Measurements from ENCODE around the gene TMEM202. TPM values are rescaled to one million over a fixed set of nuclear protein-coding genes. Genes with fewer than 3 reads are reported as not detected.

The TMEM202 gene
- total and polyA plus RNA-seq, 2 of the 13 experiments (the other 11 are each of a cell fraction or from before 2014, with no cell fraction given), result not detected

DNA sequence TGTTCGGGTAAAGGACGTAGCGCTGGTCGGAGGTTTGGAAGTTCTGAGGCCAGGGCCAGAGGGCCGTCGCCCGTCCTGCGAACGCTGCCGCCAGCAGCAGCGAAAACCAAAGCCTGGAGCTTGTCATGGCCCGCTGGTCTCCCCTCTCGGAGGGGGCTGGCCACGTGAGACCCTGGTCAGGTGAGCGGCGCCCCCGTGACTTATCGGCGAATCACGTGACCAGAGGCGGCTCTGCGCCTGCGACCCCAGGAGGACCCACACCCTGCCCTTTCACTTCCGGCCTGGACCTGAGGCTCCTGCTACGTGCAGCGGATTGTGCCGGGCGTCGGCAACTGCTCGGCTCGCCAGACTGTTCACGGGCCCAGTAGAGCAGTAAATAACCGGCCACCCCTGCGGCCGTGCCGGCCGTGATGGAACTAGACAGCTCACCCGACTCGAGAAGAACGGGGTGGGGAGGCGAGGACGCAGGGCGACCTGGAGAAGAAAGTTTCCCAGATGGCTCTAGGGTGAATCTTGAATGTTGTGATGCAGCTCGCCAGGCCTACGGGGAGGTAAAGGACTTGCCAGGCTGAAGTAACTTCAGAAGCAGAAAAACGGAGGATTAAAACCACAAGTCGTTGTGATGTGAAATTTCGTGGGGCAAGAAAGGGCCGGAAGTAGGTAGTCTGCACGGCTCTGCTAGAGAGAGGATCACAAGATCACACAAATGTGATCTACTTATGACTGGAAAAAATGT lies 22.1 kb upstream of the TMEM202 start, which contains the start of gene HEXA (continued):
- TF ChIP-seq TEF (CRISPR knock-in tag; IDR thresholded peaks at IDR 0.05), result peak; percentile 74; the same call in 1 of the 2 replicates
- peak; percentile 84 for TF ChIP-seq HOXA5 (CRISPR knock-in tag; IDR thresholded peaks at IDR 0.05)
- TF ChIP-seq ZGPAT (CRISPR knock-in tag; IDR thresholded peaks at IDR 0.05), result peak; percentile 95; the same call in 1 of the 2 replicates
- TF ChIP-seq ZBTB38 (CRISPR knock-in tag; IDR thresholded peaks at IDR 0.05), result peak; percentile 87
- 0 out of 2 replicates have a peak, but pooled peaks have one; percentile 68 for TF ChIP-seq ZNF232 (CRISPR knock-in tag; IDR thresholded peaks at IDR 0.05; ENCODE audit: borderline replicate concordance)
- TF ChIP-seq DPF2 (CRISPR knock-in tag; IDR thresholded peaks at IDR 0.05; ENCODE audit: borderline replicate concordance, low read depth), result no peak
- TF ChIP-seq HES4 (CRISPR knock-in tag; IDR thresholded peaks at IDR 0.05; ENCODE audit: borderline replicate concordance), result peak; percentile 19; the same call in 1 of the 2 replicates
- TF ChIP-seq ZNF564 (CRISPR knock-in tag; IDR thresholded peaks at IDR 0.05), result peak; percentile 89
- TF ChIP-seq ZNF562 (CRISPR knock-in tag; IDR thresholded peaks at IDR 0.05; ENCODE audit: borderline replicate concordance), result no peak
- no peak for TF ChIP-seq ZNF260 (CRISPR knock-in tag; IDR thresholded peaks at IDR 0.05; ENCODE audit: borderline replicate concordance, low read depth)
- peak; percentile 86 for TF ChIP-seq GATA4 (IDR thresholded peaks at IDR 0.05; ENCODE audit: borderline replicate concordance, low read depth)
- TF ChIP-seq ZNF816 (CRISPR knock-in tag; IDR thresholded peaks at IDR 0.05; ENCODE audit: borderline replicate concordance), result no peak; the same call in 1 of the 2 replicates
- peak; percentile 51; the same call in 1 of the 2 replicates for TF ChIP-seq ZNF263 (CRISPR knock-in tag; IDR thresholded peaks at IDR 0.05)
- 0 out of 2 replicates have a peak, but pooled peaks have one; percentile 21 for TF ChIP-seq NR1H2 (CRISPR knock-in tag; IDR thresholded peaks at IDR 0.05; ENCODE audit: borderline replicate concordance, low read depth)
- TF ChIP-seq ZIK1 (CRISPR knock-in tag; IDR thresholded peaks at IDR 0.05; ENCODE audit: borderline replicate concordance, low read depth), result peak; percentile 80; the same call in 1 of the 2 replicates
- TF ChIP-seq GATAD2A (CRISPR knock-in tag; IDR thresholded peaks at IDR 0.05), result peak; percentile 76
- TF ChIP-seq, protein P1, sequence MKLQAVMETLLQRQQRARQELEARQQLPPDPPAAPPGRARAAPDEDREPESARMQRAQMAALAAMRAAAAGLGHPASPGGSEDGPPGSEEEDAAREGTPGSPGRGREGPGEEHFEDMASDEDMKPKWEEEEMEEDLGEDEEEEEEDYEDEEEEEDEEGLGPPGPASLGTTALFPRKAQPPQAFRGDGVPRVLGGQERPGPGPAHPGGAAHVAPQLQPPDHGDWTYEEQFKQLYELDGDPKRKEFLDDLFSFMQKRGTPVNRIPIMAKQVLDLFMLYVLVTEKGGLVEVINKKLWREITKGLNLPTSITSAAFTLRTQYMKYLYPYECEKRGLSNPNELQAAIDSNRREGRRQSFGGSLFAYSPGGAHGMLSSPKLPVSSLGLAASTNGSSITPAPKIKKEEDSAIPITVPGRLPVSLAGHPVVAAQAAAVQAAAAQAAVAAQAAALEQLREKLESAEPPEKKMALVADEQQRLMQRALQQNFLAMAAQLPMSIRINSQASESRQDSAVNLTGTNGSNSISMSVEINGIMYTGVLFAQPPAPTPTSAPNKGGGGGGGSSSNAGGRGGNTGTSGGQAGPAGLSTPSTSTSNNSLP (IDR thresholded peaks at IDR 0.05; ENCODE audit: low read depth, low read length), result no peak
- TF ChIP-seq ZNF501 (CRISPR knock-in tag; IDR thresholded peaks at IDR 0.05), result peak; percentile 94
- TF ChIP-seq RORA (CRISPR knock-in tag; IDR thresholded peaks at IDR 0.05), result 0 out of 2 replicates have a peak, but pooled peaks have one; percentile 76
- TF ChIP-seq NCOA1 (CRISPR knock-in tag; IDR thresholded peaks at IDR 0.05), result 0 out of 2 replicates have a peak, but pooled peaks have one; percentile 76
- TF ChIP-seq ZNF296 (CRISPR knock-in tag; conservative IDR thresholded peaks at IDR 0.05), result peak; percentile 87
- peak; percentile 95; the same call in 1 of the 2 replicates for TF ChIP-seq ZNF207 (IDR thresholded peaks at IDR 0.05; ENCODE audit: borderline replicate concordance)
- TF ChIP-seq, protein P2, sequence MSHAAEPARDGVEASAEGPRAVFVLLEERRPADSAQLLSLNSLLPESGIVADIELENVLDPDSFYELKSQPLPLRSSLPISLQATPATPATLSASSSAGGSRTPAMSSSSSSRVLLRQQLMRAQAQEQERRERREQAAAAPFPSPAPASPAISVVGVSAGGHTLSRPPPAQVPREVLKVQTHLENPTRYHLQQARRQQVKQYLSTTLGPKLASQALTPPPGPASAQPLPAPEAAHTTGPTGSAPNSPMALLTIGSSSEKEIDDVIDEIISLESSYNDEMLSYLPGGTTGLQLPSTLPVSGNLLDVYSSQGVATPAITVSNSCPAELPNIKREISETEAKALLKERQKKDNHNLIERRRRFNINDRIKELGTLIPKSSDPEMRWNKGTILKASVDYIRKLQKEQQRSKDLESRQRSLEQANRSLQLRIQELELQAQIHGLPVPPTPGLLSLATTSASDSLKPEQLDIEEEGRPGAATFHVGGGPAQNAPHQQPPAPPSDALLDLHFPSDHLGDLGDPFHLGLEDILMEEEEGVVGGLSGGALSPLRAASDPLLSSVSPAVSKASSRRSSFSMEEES (CRISPR knock-in tag; IDR thresholded peaks at IDR 0.05), result peak; percentile 99
- TF ChIP-seq KDM3A (CRISPR knock-in tag; IDR thresholded peaks at IDR 0.05; ENCODE audit: low read depth), result peak; percentile 95
- peak; percentile 92 for TF ChIP-seq ZNF124 (CRISPR knock-in tag; IDR thresholded peaks at IDR 0.05)
- no peak for TF ChIP-seq ZMYM2 (CRISPR knock-in tag; IDR thresholded peaks at IDR 0.05)

Measured in HepG2 (cell line).